A673 (cell line): ENCODE measurements around the gene AP1M1. TPM values are rescaled to one million over a fixed set of nuclear protein-coding genes. Genes with fewer than 3 reads are reported as not detected.

ENCODE experiments used
- BruUV-seq: library from RNA; stranded (reverse); fragments of 400-500 nt; replicated peaks from 2 replicates; lab custom pipeline; 2021; lab: Mats Ljungman, UMichigan
- CTCF ChIA-PET: fragments of 300-600 bp; sonication (Branson Sonifier 250); formaldehyde crosslinking; loops from one replicate; lab custom pipeline; 2022; ENCODE audit warnings: antibody characterized with exemption; lab: Charles Lee
- POLR2A ChIA-PET: fragments of 300-600 bp; sonication (Branson Sonifier 250); formaldehyde crosslinking; loops from one replicate; lab custom pipeline; 2022; ENCODE audit warnings: antibody characterized with exemption; ENCODE audit not compliant: low non-redundant PET; lab: Charles Lee
- DNase-seq: peaks from one replicate; pipeline ENCODE4 v3.0.0-alpha.2; 2015; ENCODE audit warnings: low spot score
- H3K27ac ChIP-seq: fragments of 200-600 bp; sonication (generic); 2 replicates; pipeline ENCODE4 v1.5.1; 2016; ENCODE audit warnings: mixed run types, low read depth, mild to moderate bottlenecking, mixed read lengths, antibody characterized with exemption, low read length; ENCODE audit not compliant: poor library complexity, severe bottlenecking
- H3K27me3 ChIP-seq: fragments of 200-600 bp; sonication (generic); replicated peaks from 2 replicates; pipeline ENCODE4 v1.6.1; 2017; ENCODE audit warnings: mixed run types, low read depth, mild to moderate bottlenecking, mixed read lengths, antibody characterized with exemption, low read length; ENCODE audit not compliant: insufficient read depth, poor library complexity
- H3K36me3 ChIP-seq: fragments of 200-600 bp; sonication (generic); 2 replicates; pipeline ENCODE4 v1.6.1; 2016; ENCODE audit warnings: mixed run types, mild to moderate bottlenecking, mixed read lengths, antibody characterized with exemption, low read length; ENCODE audit not compliant: insufficient read depth, poor library complexity, severe bottlenecking
- H3K4me1 ChIP-seq: fragments of 200-600 bp; sonication (generic); 2 replicates; pipeline ENCODE4 v1.6.1; 2017; ENCODE audit warnings: mixed run types, mild to moderate bottlenecking, mixed read lengths, antibody characterized with exemption, low read length; ENCODE audit not compliant: insufficient read depth, poor library complexity, severe bottlenecking
- H3K4me3 ChIP-seq: fragments of 200-600 bp; sonication (generic); 2 replicates; pipeline ENCODE4 v1.5.1; 2016; ENCODE audit warnings: low read depth, mixed run types, mild to moderate bottlenecking, mixed read lengths, low read length; ENCODE audit not compliant: poor library complexity, severe bottlenecking
- H3K9me3 ChIP-seq: fragments of 200-600 bp; sonication (generic); 2 replicates; pipeline ENCODE4 v1.6.1; 2016; ENCODE audit warnings: mixed run types, low read depth, mild to moderate bottlenecking, mixed read lengths, antibody characterized with exemption, low read length; ENCODE audit not compliant: poor library complexity, severe bottlenecking
- CTCF ChIP-seq: fragments of 300-800, 200-600 bp; sonication (generic); conservative IDR thresholded peaks from 2 replicates; pipeline ENCODE4 v1.5.1; 2017; ENCODE audit warnings: low read depth, mild to moderate bottlenecking, antibody characterized with exemption, low read length, moderate library complexity, mixed read lengths
- EZH2 ChIP-seq: fragments of 200-600 bp; sonication (generic); IDR thresholded peaks from 2 replicates; pipeline ENCODE4 v1.6.1; 2017; ENCODE audit warnings: borderline replicate concordance, low read depth, mild to moderate bottlenecking, mixed read lengths, antibody characterized with exemption, low read length; ENCODE audit not compliant: poor library complexity, severe bottlenecking
- intact Hi-C: fragments of 100-400 bp; cut with micrococcal nuclease; formaldehyde crosslinking; loops from one replicate; pipeline ENCODE4 v1.10.0; 2022; ENCODE audit not compliant: unreplicated experiment
- total RNA-seq: library from RNA; stranded (reverse); gene quantifications from 2 replicates; pipeline ENCODE4 v1.2.3, GENCODE V29; 2021

The AP1M1 gene
- total RNA-seq, 1 experiment from 2014 or later = 105 TPM

GRCh38 chr19:16258440-16258903 lies 60.8 kb downstream of the AP1M1 start:
- intact Hi-C loops = no loop called here
- H3K9me3 ChIP-seq = no peaks in the 10 kb centered on the region
- no peaks in the 10 kb centered on the region for H3K27me3 ChIP-seq
- ChIA-PET CTCF (no interaction called here), POLR2A (no interaction called here)
- no peaks in the 10 kb centered on the region for H3K4me1 ChIP-seq
- TF ChIP-seq EZH2 (no peak), CTCF (no peak)
- H3K36me3 ChIP-seq = no peaks in the 10 kb centered on the region
- BruUV-seq = no TSS peak
- no peak for DNase-seq
- no peak overlapping the region for H3K4me3 ChIP-seq
- no peak overlapping the region for H3K27ac ChIP-seq

- intact Hi-C loops = no loop called here
- no peak overlapping the region for H3K27ac ChIP-seq
- no peaks in the 10 kb centered on the region for H3K4me1 ChIP-seq
- no peaks in the 10 kb centered on the region for H3K9me3 ChIP-seq
- no peak for TF ChIP-seq CTCF
- TF ChIP-seq EZH2 = no peak
- no peaks in the 10 kb centered on the region for H3K27me3 ChIP-seq
- DNase-seq = no peak
- ChIA-PET CTCF (no interaction called here), POLR2A (no interaction called here)
- H3K4me3 ChIP-seq = no peak overlapping the region
- H3K36me3 ChIP-seq = no peaks in the 10 kb centered on the region
- BruUV-seq = no TSS peak
Observed at GRCh38 chr19:16259385-16260159, 61.9 kb downstream of the AP1M1 start.

GRCh38 chr19:16260160-16260811 lies 62.6 kb downstream of the AP1M1 start:
- no peak for DNase-seq
- no peaks in the 10 kb centered on the region for H3K27me3 ChIP-seq
- H3K36me3 ChIP-seq = no peaks in the 10 kb centered on the region
- TF ChIP-seq CTCF = no peak
- no peak for TF ChIP-seq EZH2
- intact Hi-C loops = no loop called here
- H3K4me3 ChIP-seq = no peak overlapping the region
- H3K9me3 ChIP-seq = no peaks in the 10 kb centered on the region
- no peaks in the 10 kb centered on the region for H3K4me1 ChIP-seq
- ChIA-PET CTCF (no interaction called here), POLR2A (no interaction called here)
- no TSS peak for BruUV-seq
- H3K27ac ChIP-seq = no peak overlapping the region
